ENCODE measurements around the gene GPR3. TPM values are rescaled to one million over a fixed set of nuclear protein-coding genes. Genes with fewer than 3 reads are reported as not detected.

Gene GPR3
- total and polyA plus RNA-seq, 2 donors (not counting 3 experiments of a cell fraction or from before 2014, with no cell fraction given) = 1.8 TPM

- Histone ChIP-seq H3K27ac (ENCODE audit: insufficient read depth, low read depth, low read length) (no peak overlapping the region), H3K9me3 (replicated peaks; ENCODE audit: control insufficient read depth, insufficient read depth, low read length) (no peaks in the 10 kb centered on the region), H3K4me2 (ENCODE audit: insufficient read depth, low read length) (no peak overlapping the region), H3K27me3 (ENCODE audit: control insufficient read depth in 2 of 2, insufficient read depth in 2 of 2, low read length in 2 of 2) (no peaks in the 10 kb centered on the region), H3K36me3 (ENCODE audit: control insufficient read depth in 2 of 2, extremely low read depth in 1 of 2, insufficient read depth in 2 of 2, low read length in 2 of 2) (no peaks in the 10 kb centered on the region), H4K20me1 (replicated peaks; ENCODE audit: control insufficient read depth, extremely low read depth, insufficient read depth, low read length) (no peaks in the 10 kb centered on the region), H2AFZ (ENCODE audit: low read depth, low read length) (no peak overlapping the region), H3K4me1 (ENCODE audit: control insufficient read depth, extremely low read depth, insufficient read depth, low read length) (peaks cover 6% of the 10 kb centered on the region), H3K9ac (replicated peaks; ENCODE audit: extremely low read depth, insufficient read depth, low read length) (no peak overlapping the region), H3K9me1 (replicated peaks; ENCODE audit: control insufficient read depth, extremely low read depth, insufficient read depth, low read length) (no peaks in the 10 kb centered on the region), H3K4me3 (replicated peaks in 1 of 3; ENCODE audit: insufficient read depth in 1 of 3, low read depth in 1 of 3, low read length in 3 of 3) (no peak overlapping the region), H3K79me2 (ENCODE audit: control insufficient read depth, insufficient read depth, low read length) (peaks cover 4% of the 10 kb centered on the region)
- TF ChIP-seq MYC (IDR thresholded peaks at IDR 0.05; ENCODE audit: low read depth, low read length) (no peak), JUN (IDR thresholded peaks at IDR 0.05; ENCODE audit: borderline replicate concordance, insufficient read depth, insufficient read length, low read depth) (no peak), MAX (IDR thresholded peaks at IDR 0.05; ENCODE audit: insufficient read depth, insufficient read length) (no peak), POLR2A (IDR thresholded peaks at IDR 0.05; ENCODE audit: low read depth, low read length) (no peak), EZH2 (IDR thresholded peaks at IDR 0.05; ENCODE audit: borderline replicate concordance, low read depth, low read length, severe bottlenecking) (no peak), FOS (IDR thresholded peaks at IDR 0.05; ENCODE audit: borderline replicate concordance, insufficient read depth, low read length) (no peak), GATA2 (IDR thresholded peaks at IDR 0.05; ENCODE audit: insufficient read depth, insufficient read length, low read depth, low read length) (no peak)
- CTCF ChIA-PET = interaction anchor here (0.6 to 6.6 kb wide), 10 partner anchors 10 to 351 kb away, joined by 3 to 275 read pairs (median 9); partner anchors contain the start of genes AHDC1 and MAP3K6
- intact Hi-C loops (cut with micrococcal nuclease) (loop anchor here (10.0 kb wide), 1 partner anchor 283 kb away; no protein-coding TSS in a partner anchor), dilution Hi-C loops (cut with MboI; ENCODE audit: extremely low pct_ligation_motif_present, low sequenced_read_pairs) (no loop called here)
- no TSS peak for BruUV-seq (replicated peaks)
- DNase-seq (ENCODE audit: low read depth, low spot score) (no peak), FAIRE-seq (no peak)
- POLR2A ChIA-PET = no interaction called here
Observed at GRCh38 chr1:27397749-27398148, 5.3 kb downstream of the GPR3 start.
